H1 (cell line): ENCODE results near the gene GLE1. TPM values are rescaled to one million over a fixed set of nuclear protein-coding genes. Genes with fewer than 3 reads are reported as not detected.

Experiments
- CBX5 ChIP-seq: fragments of 300-800, 300-1000 bp; sonication (generic); IDR thresholded peaks from 2 replicates; pipeline ENCODE4 v1.7.1; 2016; ENCODE audit warnings: antibody characterized with exemption, low read length, low read depth
- CHD7 ChIP-seq: fragments of 300-600 bp; sonication (generic); IDR thresholded peaks from 2 replicates; pipeline ENCODE4 v1.7.1; 2012; ENCODE audit warnings: low read length, moderate library complexity, mild to moderate bottlenecking, inconsistent platforms; ENCODE audit not compliant: insufficient replicate concordance
- EGR1 ChIP-seq: IDR thresholded peaks from 2 replicates; pipeline ENCODE4 v1.6.1; 2011; ENCODE audit warnings: low read depth, low read length, borderline replicate concordance
- FOSL1 ChIP-seq: IDR thresholded peaks from 2 replicates; pipeline ENCODE4 v1.6.1; 2011; ENCODE audit warnings: mild to moderate bottlenecking, low read depth, low read length, moderate library complexity; ENCODE audit not compliant: insufficient read depth
- KDM1A ChIP-seq: fragments of 200-600, 300-600 bp; sonication (generic); IDR thresholded peaks from 2 replicates; pipeline ENCODE4 v1.7.1; 2016; ENCODE audit warnings: mild to moderate bottlenecking, low read length, borderline replicate concordance
- KDM4A ChIP-seq: IDR thresholded peaks from one replicate; pipeline ENCODE4 v1.7.1; 2012; ENCODE audit warnings: low read depth, mild to moderate bottlenecking, moderate library complexity, low read length, inconsistent platforms; ENCODE audit not compliant: severe bottlenecking
- RFX5 ChIP-seq: IDR thresholded peaks from 2 replicates; pipeline ENCODE4 v1.6.1; 2011; ENCODE audit warnings: low read depth, low read length, improper control_type of control experiment, borderline replicate concordance
- polyA plus RNA-seq, 7 experiments: library from polyadenylated mRNA; depleted of rRNA in 3 of 7; stranded (reverse) in 5 of 7; unstranded in 2 of 7; fragments of >200 nt in 5 of 7; fragments of 200-250 nt in 2 of 7; gene quantifications; 1 replicate in 5 of 7; 2 replicates in 1 of 7; 4 replicates in 1 of 7; pipeline versions ENCODE4 v1.2.1 to v1.2.3, GENCODE V29; 2011 to 2013; ENCODE audit warnings: missing spikeins in 2 of 7, mixed read lengths in 2 of 7
- total RNA-seq: library from RNA; stranded (reverse); fragmentation: NEBNext Ultra II Directional; extraction: Animal tissue kit (Norgen Biotek cat#: 25700); gene quantifications from 2 replicates; pipeline ENCODE4 v1.2.1, GENCODE V29; 2021

The GLE1 gene
- total and polyA plus RNA-seq, 2 of the 8 experiments (the other 6 are each of a cell fraction or from before 2014, with no cell fraction given), result 9.6 to 14.9 TPM

- TF ChIP-seq RFX5 (no peak), CHD7 (no peak), KDM1A (no peak), CBX5 (no peak), FOSL1 (no peak), KDM4A (peak; percentile 76), EGR1 (no peak)
Observed at GRCh38 chr9:128504485-128505413, at the start of gene GLE1 (continued).
